GM21360 (cell line): ENCODE measurements around the gene CWC15.
"Not testable (repeated sequence)": the region's sequence is repeated elsewhere in the genome, so short reads cannot be mapped to it uniquely, and the experiment has no call there.

Experiments used
- ATAC-seq: cut with Tn5 transposase; IDR thresholded peaks from one replicate; pipeline ENCODE4 v1.9.1; 2021; ENCODE audit warnings: mild to moderate bottlenecking, moderate library complexity; ENCODE audit not compliant: unreplicated experiment

Gene CWC15

DNA sequence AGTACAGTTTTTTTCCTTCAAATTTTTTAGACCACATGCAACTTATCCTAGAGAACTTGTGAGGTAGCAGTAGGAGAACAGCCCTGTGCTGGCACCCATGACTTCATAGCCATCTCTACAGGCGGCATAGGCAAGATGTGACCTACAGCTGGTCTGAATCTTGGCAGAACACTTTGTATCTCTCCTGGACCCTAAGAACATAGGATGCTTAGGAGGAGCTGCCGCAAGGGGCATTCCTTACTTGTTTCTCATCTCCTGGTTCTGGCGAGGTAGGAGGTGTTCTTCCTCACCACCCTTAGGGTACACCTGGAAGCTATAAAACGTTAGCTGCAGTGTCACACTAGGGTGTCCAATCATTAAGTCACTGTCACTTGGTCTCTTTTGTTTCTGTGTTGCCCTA is 16.4 kb downstream of the CWC15 start:
- no peak for ATAC-seq

GRCh38 chr11:94954753-94955152 is 18.6 kb downstream of the CWC15 start:
- no peak for ATAC-seq

GRCh38 chr11:94948070-94948617 is 25.2 kb downstream of the CWC15 start:
- no peak for ATAC-seq

GRCh38 chr11:94946812-94947211 is 26.5 kb downstream of the CWC15 start:
- ATAC-seq, result peak; percentile 78

DNA sequence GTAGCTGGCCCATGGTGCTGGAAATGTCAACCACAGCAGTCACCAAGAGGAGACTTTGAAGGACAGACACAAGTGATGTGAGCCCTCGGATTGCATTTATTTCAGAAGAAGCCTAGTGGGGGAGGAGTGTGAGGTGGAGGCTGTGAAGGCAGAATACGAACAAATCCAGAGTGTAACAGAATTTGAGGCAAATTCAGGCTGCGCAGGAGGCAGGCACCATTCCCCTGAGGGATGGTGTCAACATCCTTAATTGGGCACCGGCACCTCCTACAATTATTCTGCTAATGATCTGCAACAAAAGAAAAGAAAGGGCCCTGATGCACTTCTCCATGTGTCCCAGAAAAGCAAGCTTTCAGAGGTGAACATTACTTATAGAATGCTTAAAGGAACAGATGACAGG is 32.2 kb downstream of the CWC15 start:
- ATAC-seq, result no peak

- no peak for ATAC-seq
Observed at GRCh38 chr11:94939346-94939745, 34.0 kb downstream of the CWC15 start.

DNA sequence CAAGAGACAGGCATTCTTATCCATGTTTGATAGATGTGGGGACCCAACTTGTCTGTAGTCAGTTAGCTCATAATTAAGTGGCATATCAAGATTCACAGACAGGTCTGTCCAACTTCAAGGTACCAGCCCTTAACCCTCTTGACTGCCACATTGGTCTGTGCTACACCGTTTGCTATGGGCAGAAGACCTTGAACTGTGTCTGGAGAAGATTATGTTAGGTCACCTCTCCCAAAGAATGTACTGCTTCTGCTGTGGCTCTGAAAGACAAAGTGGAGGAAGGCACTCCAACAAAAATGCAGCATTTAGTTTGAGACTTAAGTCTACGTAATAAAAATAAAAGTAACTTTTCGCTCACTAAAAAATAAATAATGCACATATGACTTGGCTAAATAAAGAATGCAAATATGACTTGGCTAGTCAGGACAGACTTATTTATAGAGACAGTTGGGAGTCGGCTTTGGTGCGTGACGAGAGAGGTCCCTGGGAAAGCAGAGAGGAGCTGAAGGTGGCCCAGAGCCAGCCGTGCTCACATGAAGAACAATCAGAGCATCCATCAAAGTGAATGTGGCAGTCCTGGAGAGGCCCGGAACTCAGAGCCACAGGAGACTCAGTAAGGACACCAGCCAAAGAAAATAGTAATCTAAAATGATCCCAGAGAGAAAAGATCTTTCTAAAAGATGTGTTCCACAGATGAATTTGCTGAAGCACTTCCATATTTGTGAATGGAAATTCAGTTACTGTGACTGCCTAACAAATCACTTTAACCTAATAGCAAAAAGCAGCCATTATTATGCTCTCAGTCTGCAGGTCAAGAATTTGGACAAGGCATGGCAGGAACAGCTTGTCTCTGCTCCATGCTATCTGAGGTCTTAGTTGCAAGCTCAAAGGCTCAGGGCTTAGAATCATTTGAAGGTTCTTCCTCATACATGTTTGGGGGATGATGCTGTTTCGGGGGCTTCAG is 35.0 kb downstream of the CWC15 start:
- ATAC-seq, result no peak

DNA sequence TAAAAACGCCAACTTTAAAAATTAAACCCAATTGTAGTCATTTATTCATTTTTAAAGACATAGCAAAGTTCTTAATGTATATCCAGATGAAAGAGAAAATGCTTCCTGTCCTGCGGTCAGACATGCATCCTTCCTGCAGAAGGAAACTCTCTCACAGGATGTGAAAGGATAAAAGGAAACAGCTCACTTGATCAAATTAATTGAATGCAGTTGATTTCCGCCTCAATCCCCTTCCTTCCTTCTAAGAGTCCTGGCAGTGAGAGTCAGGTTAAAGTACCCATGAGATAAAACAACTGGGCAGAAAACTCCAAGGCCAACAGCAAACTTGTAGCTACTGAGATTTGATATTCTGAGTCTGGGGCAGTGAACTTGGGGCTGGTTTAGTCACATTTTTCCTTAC is 38.5 kb downstream of the CWC15 start:
- no peak for ATAC-seq

GRCh38 chr11:94934362-94934761 is 39.0 kb downstream of the CWC15 start:
- ATAC-seq, result no peak

- ATAC-seq, result no peak
Observed at GRCh38 chr11:94933223-94934130, 39.9 kb downstream of the CWC15 start.

DNA sequence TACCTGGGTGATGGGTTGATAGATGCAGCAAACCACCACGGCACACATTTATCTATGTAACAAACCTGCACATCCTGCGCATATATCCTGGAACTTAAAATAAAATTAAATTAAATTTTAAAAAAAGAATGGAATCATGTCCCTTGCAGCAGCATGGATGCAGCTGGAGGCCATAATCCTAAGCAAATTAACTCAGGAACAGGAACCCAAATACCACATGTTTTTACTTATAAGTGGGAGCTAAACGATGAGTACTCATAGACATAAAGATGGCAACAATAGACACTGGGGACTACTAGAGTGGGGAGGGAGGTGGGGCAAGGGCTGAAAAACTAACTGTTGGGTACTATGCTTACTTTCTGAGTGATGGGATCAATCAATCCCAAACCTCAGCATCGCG is 40.9 kb downstream of the CWC15 start:
- no peak for ATAC-seq

GRCh38 chr11:94932072-94932471 is 41.3 kb downstream of the CWC15 start:
- ATAC-seq, result not testable (repeated sequence)

- ATAC-seq, result no peak
Observed at GRCh38 chr11:94928117-94928990, 45.0 kb downstream of the CWC15 start.

DNA sequence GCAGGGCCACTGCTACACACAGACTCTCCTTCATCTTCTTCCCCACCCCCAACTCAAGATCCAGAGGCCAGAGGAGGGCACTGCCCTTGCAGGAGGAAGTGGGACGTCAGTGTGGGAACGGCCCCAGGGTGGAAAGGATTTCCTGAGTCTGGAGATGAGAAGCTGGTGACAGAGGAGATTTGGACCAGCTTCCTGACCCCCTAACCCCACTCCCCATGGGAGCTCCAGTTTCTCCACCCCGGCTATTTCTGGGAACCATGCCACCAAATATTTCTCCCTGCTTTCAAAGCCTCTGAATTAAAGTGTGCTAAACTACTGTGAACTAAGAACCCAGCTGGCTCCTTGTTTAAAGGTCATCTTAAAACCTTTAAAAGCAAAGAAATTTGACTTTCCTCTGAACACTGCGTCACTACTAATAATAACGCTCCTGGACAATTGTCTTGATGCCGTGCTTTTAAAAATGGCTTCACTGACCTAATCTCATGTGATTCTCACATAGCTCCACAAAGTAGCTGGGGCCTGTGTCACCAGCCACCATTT is 46.6 kb downstream of the CWC15 start:
- ATAC-seq, result no peak

GRCh38 chr11:94926271-94926625 is 47.1 kb downstream of the CWC15 start:
- ATAC-seq, result no peak

DNA sequence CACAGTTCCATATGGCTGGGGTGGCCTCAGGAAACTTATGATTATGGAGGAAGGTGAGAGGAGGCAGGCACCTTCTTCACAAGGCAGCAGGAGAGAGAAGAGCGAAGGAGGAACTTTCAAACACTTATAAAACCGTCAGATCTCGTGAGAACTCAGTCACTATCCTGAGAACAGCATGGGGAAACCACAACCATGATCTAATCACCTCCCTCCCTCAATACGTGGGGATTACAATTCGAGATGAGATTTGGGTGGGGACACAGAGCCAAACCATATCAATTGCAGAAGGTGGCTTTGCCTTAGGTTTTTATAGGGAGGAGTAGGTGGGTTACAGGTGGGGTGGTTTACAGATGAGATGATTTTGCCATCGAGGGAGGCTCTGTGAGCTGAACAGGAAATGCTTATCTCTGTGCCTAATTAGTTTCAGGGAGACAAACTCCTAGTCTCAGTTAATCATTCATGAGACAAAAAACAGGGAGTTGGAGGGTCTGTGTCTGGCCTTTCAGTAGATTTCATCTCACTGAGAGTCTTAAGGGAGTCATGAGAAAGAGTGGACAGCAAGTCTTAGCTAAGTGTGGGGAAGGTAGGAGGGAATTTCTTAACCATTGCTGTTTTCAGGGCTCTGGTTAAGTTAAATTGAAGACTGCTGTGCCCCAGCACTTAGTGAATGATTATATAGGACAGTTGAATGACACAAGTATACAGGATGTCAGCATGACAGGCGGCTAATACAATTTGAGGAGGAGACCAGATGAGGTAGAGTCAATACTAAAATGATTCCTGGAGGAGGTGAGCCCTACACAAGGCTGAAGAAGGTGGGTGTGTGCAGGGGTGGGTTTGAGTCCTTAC is 47.7 kb downstream of the CWC15 start:
- ATAC-seq, result no peak

GRCh38 chr11:94924612-94925011 is 48.7 kb downstream of the CWC15 start:
- ATAC-seq, result no peak

DNA sequence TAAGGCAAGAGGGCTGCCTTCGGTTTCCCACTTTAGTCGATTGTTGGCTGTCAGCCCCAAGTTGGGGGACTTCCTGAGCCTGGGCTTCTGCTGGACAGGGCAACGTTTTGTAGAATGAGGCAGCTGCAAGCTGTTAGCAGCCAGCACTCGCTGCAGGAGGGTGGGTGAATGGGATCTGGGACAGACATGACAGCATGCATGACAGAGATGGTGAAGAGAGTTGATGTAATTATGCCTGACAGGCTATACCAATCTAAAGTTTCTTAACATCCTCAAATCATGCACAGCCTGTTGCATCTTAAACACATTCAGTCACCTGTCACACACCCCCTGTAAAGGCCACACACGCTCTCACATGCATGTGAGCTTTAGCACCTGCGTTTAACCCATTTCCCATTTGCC is 49.2 kb downstream of the CWC15 start:
- no peak for ATAC-seq

DNA sequence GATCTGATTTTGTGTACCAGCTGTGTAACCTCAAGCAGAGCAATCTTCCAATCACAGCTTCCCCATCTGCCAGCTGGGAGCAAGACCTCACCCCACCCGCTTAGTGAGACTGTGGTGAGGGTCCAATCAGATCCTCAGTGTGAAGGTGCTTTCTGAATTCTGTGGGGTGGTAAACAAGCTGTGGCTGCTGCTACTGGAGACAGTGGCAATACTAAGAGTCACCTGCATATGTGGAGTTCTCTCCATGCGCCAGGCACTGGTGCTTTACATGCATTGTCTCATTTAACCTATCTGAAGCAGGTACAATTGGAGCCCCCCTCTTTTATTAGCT is 50.4 kb downstream of the CWC15 start:
- no peak for ATAC-seq
